ENCODE measurements around the gene RBP4.

DNA sequence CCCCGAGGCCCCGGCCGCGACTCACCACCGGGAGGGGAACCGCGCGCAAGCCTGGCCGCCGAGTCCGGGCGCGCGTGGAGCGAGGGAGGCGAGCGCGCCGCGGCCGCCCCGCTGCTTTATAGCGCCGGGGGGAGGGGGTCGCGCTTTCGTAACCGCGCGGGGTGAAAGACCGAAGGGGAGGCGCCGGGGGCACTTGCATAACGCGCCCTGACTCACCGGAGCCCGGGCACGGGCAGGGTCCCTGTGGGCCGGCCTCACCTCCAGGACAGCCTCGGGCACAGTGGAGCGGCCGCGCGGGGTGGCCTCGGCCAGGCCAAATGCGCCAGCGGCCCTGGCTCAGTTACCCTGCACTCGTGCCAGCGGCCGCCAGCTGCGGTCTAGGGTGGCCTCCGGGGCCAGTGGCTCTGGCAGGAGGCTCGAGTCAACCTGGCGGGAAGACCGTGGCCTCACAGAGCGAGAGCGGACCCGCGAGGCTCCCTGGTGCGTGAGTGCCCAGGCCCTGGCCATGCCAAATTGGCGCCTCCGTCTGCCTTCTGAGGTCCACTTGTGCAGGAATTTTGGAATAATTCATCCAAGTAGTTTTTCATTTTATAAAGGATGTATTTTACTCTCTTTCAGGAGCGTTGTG is at the start of gene RBP4:
- TF ChIP-seq, protein P1, sequence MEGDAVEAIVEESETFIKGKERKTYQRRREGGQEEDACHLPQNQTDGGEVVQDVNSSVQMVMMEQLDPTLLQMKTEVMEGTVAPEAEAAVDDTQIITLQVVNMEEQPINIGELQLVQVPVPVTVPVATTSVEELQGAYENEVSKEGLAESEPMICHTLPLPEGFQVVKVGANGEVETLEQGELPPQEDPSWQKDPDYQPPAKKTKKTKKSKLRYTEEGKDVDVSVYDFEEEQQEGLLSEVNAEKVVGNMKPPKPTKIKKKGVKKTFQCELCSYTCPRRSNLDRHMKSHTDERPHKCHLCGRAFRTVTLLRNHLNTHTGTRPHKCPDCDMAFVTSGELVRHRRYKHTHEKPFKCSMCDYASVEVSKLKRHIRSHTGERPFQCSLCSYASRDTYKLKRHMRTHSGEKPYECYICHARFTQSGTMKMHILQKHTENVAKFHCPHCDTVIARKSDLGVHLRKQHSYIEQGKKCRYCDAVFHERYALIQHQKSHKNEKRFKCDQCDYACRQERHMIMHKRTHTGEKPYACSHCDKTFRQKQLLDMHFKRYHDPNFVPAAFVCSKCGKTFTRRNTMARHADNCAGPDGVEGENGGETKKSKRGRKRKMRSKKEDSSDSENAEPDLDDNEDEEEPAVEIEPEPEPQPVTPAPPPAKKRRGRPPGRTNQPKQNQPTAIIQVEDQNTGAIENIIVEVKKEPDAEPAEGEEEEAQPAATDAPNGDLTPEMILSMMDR (IDR thresholded peaks at IDR 0.05), result no peak
- no peak for TF ChIP-seq POLR2A (IDR thresholded peaks at IDR 0.05)
- no peak for TF ChIP-seq EP300 (IDR thresholded peaks at IDR 0.05)
